Thoracic aorta (tissue), 2 donors: ENCODE data around the gene VIL1. TPM values are rescaled to one million over a fixed set of nuclear protein-coding genes. Genes with fewer than 3 reads are reported as not detected.

Source experiments
- ATAC-seq: fragments of 150-250 bp; one replicate; pipeline ENCODE4 v1.8.0; 2017; ENCODE audit warnings: low read depth; ENCODE audit not compliant: insufficient number of reproducible peaks, low FRiP score
- DNase-seq: peaks from one replicate; pipeline ENCODE4 v3.0.0-alpha.2; 2020; ENCODE audit warnings: low spot score
- H3K27ac ChIP-seq, 2 donors: fragments of 200-600 bp; sonication (generic); 1 replicate in 1 of 2; 2 replicates in 1 of 2; pipeline ENCODE4 v1.5.1; 2016; ENCODE audit warnings: mild to moderate bottlenecking in 2 of 2, moderate library complexity in 2 of 2
- H3K27me3 ChIP-seq: fragments of 200-600 bp; sonication (generic); replicated peaks from 2 replicates; pipeline ENCODE4 v1.6.0; 2016; ENCODE audit warnings: mild to moderate bottlenecking; ENCODE audit not compliant: insufficient read depth
- H3K36me3 ChIP-seq: fragments of 200-600 bp; sonication (generic); one replicate; pipeline ENCODE4 v1.5.1; 2016
- H3K4me1 ChIP-seq, 2 donors: fragments of 200-600 bp; sonication (generic); 1 replicate in 1 of 2; 2 replicates in 1 of 2; pipeline versions ENCODE4 v1.5.1 to v1.6.0; 2016; ENCODE audit warnings: low read depth in 2 of 2, mild to moderate bottlenecking in 1 of 2; ENCODE audit not compliant: control insufficient read depth in 1 of 2
- H3K4me3 ChIP-seq: fragments of 200-600 bp; sonication (generic); 2 replicates; pipeline ENCODE4 v1.5.1; 2016; ENCODE audit warnings: mild to moderate bottlenecking
- H3K9me3 ChIP-seq: fragments of 200-600 bp; sonication (generic); 2 replicates; pipeline ENCODE4 v1.5.1; 2016
- CTCF ChIP-seq: fragments of 200-600 bp; sonication (generic); IDR thresholded peaks from one replicate; pipeline ENCODE4 v1.5.1; 2019; ENCODE audit warnings: antibody characterized with exemption
- total RNA-seq, 2 donors: library from RNA; depleted of rRNA; stranded (reverse); fragments of >200 nt; gene quantifications; one replicate each; pipeline versions ENCODE4 v1.1.0 to v1.2.3, GENCODE V29; 2016

Gene VIL1
- 1 to 10 TPM in 1 of 2 donors, not detected in 1; 3.6 TPM for total RNA-seq

- Histone ChIP-seq H3K4me1 (no peaks in the 10 kb centered on the region), H3K27me3 (no peaks in the 10 kb centered on the region), H3K36me3 (no peaks in the 10 kb centered on the region), H3K9me3 (no peaks in the 10 kb centered on the region), H3K27ac (no peak within 1 kb of the TSS), H3K4me3 (no peak within 1 kb of the TSS)
- ATAC-seq (no peak), DNase-seq (no peak)
- no peak for TF ChIP-seq CTCF
Observed at GRCh38 chr2:218418717-218419458, at the start of gene VIL1. VIL1 (plus strand) TSS chr2:218419123; CDS start chr2:218423779, 4,656 bp downstream.

GRCh38 chr2:218369330-218369729 is 49.6 kb upstream of the VIL1 start:
- Histone ChIP-seq H3K4me1 (peaks cover 0 to 20% of the 10 kb centered on the region in 2 donors), H3K9me3 (no peaks in the 10 kb centered on the region), H3K27ac (peak overlapping the region; percentile 92 to 95), H3K4me3 (no peak overlapping the region), H3K36me3 (no peaks in the 10 kb centered on the region), H3K27me3 (no peaks in the 10 kb centered on the region)
- ATAC-seq, result no peak
- TF ChIP-seq CTCF, result no peak
- DNase-seq, result no peak

DNA sequence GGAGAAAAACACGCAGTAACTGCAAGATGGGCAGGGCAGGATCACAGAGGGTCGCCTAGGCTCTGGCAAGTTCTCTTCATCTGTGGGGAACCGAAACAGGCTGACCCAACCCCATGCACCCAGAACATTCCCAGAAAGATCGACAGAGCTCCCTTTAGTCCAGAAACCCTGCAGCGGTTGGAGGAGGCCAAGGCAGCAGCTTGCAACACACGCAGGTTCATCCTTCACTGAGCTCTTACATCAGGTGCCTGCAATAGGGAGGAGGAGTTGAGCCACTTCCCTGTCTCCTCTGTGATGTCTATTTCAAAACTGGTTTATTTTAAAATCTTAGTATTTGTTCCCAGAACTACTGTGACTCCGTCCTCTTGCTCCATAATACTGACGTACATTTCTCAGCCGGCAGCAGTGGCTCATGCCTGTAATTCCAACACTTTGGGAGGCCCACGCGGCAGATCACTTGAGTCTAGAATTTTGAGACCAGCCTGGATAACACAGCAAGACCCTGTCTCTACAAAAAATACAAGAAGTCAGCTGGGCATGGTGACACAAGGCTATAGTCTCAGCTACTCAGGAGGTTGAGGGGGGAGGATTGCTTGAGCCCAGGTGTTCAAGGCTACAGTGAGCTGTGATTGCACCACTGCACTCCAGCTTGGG is 48.4 kb upstream of the VIL1 start:
- Histone ChIP-seq H3K4me1 (peaks cover 0 to 20% of the 10 kb centered on the region in 2 donors), H3K36me3 (no peaks in the 10 kb centered on the region), H3K27ac (peak overlapping the region; percentile 63 to 92), H3K9me3 (no peaks in the 10 kb centered on the region), H3K27me3 (no peaks in the 10 kb centered on the region), H3K4me3 (no peak overlapping the region)
- DNase-seq (no peak), ATAC-seq (peak; percentile 63)
- no peak for TF ChIP-seq CTCF

DNA sequence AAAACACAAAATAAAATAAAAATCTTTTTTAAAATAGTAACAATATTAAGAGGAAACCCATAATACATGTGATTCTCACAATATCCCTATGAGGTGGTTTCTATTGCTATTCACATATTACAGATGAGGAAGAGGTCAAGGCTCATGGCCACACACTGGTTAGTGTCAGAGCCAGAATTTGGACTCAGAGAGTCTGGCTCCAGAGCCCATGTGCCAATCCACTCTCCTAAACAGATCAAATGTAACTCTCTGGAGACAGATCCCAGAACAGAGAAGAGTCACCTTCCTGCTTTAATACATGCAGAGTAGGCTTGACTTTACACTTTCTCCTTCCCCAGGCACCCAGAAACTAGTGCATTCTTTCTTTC is 47.0 kb upstream of the VIL1 start:
- no peaks in the 10 kb centered on the region for H3K36me3 ChIP-seq
- no peak for TF ChIP-seq CTCF
- no peaks in the 10 kb centered on the region for H3K27me3 ChIP-seq
- no peak overlapping the region for H3K27ac ChIP-seq
- H3K9me3 ChIP-seq, result no peaks in the 10 kb centered on the region
- no peak for ATAC-seq
- no peak overlapping the region for H3K4me3 ChIP-seq
- DNase-seq, result no peak
- H3K4me1 ChIP-seq, result peaks cover 0 to 20% of the 10 kb centered on the region in 2 donors

GRCh38 chr2:218374795-218375194 is 44.1 kb upstream of the VIL1 start:
- no peak overlapping the region for H3K27ac ChIP-seq
- no peak for DNase-seq

More at GRCh38 chr2:218374795-218375194, 44.1 kb upstream of the VIL1 start:
- ATAC-seq, result no peak
- no peaks in the 10 kb centered on the region for H3K4me1 ChIP-seq
- no peak for TF ChIP-seq CTCF
- no peaks in the 10 kb centered on the region for H3K36me3 ChIP-seq
- H3K4me3 ChIP-seq, result no peak overlapping the region
- H3K27me3 ChIP-seq, result no peaks in the 10 kb centered on the region
- H3K9me3 ChIP-seq, result no peaks in the 10 kb centered on the region
